ENCODE measurements around the gene PSME1. TPM values are rescaled to one million over a fixed set of nuclear protein-coding genes. Genes with fewer than 3 reads are reported as not detected.

The PSME1 gene
- total RNA-seq, 4 donors from 2014 or later = 114 to 289 (median 200) TPM

DNA sequence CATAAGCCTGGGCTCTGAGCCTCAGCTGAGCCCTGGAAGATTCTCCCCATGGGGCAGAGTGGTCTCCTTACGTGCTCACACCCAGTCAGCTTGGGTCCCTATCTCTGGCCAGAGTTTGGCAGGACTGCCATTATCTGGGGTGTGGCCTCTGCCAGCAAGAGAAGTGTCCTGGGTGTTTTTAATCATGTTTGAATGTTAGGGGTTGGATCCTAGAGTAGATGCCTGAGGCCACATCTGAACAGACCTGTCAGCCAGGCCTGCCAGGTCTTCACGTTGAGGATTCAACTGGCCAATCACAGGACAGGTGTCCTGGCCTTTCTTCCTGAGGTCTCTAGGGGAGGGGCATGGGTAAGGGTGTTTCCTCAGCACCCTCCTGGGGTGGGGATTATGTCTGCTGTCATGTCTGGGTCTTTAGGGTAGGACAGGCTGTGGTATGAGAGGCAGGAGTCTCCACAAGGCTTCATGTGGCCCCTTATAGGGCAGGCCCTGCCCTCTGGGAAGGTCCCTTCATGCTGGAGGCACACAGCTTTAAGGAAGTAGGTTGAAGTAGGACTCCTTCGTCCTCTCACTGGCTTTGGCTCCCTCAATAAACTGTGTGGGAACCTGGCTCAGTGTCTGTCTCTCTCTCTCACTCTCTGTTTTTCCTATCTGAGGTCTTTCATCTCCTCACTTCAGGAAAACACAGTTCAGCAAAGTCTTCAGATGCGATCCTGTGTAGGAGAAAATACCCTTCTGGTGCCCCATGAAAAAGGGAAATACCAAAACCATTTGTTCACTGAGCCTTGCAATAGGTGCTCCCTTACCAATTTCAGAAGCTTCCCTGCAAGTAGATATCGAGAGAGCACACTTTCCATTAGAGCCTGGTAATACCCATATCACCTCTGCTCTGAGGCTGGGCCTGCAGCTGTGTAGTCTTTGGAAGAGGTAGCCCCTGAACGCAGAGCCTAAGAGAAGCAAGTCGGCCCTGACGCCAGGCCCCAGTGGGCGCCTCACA, 12.3 kb upstream of the PSME1 start:
- Histone ChIP-seq H3K4me3 (no peak overlapping the region), H3K27ac (peak overlapping the region in 1 of 4 donors; percentile 52), H3K9me3 (no peaks in the 10 kb centered on the region), H3K36me3 (peaks cover 0 to 60% (median 3%) of the 10 kb centered on the region in 3 donors), H3K4me1 (no peaks in the 10 kb centered on the region), H3K27me3 (no peaks in the 10 kb centered on the region)
- TF ChIP-seq, protein P1, sequence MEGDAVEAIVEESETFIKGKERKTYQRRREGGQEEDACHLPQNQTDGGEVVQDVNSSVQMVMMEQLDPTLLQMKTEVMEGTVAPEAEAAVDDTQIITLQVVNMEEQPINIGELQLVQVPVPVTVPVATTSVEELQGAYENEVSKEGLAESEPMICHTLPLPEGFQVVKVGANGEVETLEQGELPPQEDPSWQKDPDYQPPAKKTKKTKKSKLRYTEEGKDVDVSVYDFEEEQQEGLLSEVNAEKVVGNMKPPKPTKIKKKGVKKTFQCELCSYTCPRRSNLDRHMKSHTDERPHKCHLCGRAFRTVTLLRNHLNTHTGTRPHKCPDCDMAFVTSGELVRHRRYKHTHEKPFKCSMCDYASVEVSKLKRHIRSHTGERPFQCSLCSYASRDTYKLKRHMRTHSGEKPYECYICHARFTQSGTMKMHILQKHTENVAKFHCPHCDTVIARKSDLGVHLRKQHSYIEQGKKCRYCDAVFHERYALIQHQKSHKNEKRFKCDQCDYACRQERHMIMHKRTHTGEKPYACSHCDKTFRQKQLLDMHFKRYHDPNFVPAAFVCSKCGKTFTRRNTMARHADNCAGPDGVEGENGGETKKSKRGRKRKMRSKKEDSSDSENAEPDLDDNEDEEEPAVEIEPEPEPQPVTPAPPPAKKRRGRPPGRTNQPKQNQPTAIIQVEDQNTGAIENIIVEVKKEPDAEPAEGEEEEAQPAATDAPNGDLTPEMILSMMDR (IDR thresholded peaks at IDR 0.05) = no peak
- TF ChIP-seq POLR2A (IDR thresholded peaks at IDR 0.05) = no peak
- no peak for DNase-seq

DNA sequence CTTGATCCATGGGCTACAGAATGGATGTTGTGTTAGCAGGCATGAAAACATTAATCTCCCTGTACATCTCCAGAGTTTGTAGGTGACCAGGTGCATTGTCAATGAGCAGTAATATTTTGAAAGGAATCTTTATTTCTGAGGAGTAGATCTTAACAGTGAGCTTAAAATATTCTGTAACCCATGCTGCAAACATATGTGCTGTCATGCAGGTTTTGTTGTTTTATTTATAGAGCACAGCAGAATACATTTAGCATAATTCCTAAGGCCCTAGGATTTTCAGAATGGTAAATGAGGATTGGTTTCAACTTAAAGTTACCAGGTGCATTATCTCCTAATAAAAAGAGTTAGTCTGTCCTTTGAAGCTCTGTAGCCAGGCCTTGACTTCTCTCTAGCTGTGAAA, 9.1 kb upstream of the PSME1 start:
- Histone ChIP-seq H3K4me3 (no peak overlapping the region), H3K4me1 (no peaks in the 10 kb centered on the region), H3K9me3 (no peaks in the 10 kb centered on the region), H3K27ac (no peak overlapping the region), H3K27me3 (no peaks in the 10 kb centered on the region), H3K36me3 (peaks cover 0 to 27% (median 0%) of the 10 kb centered on the region in 3 donors)
- no peak for TF ChIP-seq POLR2A (IDR thresholded peaks at IDR 0.05)
- no peak for DNase-seq

DNA sequence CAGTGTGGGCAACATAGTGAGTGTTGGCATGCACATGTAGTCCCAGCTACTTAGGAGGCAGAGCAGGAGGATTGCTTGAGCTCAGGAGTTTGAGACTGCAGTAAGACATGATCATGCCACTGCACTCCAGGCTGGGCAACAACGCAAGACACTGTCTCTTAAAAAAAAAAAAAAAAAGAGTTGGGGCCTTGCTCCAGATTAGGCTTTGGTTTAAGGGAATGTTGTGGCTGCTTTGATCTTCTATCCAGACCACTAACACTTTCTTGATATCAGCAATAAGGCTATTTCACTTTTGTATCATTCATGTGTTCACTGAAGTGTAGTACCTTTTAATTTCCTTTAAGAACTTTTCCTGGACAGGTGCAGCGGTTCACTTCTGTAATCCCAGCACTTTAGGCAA, 8.3 kb upstream of the PSME1 start:
- Histone ChIP-seq H3K4me1 (peaks cover 0 to 3% (median 0%) of the 10 kb centered on the region in 4 donors), H3K27ac (no peak overlapping the region), H3K9me3 (no peaks in the 10 kb centered on the region), H3K27me3 (no peaks in the 10 kb centered on the region), H3K36me3 (peaks cover 0 to 20% (median 0%) of the 10 kb centered on the region in 3 donors), H3K4me3 (no peak overlapping the region)
- DNase-seq = no peak
- no peak for TF ChIP-seq POLR2A (IDR thresholded peaks at IDR 0.05)
- TF ChIP-seq, protein P1 (IDR thresholded peaks at IDR 0.05) = no peak

DNA sequence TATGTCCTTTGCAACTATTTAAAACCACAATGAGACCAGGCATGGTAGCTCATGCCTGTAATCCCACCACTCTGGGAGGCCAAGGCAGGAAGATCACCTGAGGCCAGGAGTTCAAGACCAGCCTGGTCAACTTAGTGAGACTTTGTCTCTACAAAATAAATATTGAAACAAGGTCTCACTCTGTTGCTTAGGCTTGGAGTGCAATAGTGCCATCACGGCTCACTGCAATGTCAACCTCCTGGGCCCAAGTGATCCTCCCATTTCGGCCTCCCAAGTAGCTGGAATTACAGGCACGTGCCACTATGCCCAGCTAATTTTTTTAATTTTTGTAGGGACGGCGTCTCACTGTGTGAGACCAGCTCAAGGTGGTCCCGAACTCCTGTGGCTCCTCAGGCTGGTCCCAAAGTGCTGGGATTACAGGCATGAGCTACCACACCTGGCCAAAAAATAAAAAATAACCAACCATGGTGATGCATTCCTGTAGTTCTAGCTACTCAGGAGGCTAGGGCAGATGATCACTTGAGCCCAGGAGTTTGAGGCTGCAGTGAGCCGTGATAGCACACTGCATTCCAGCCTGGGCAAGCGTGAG, 6.5 kb upstream of the PSME1 start:
- no peak overlapping the region for H3K27ac ChIP-seq
- H3K9me3 ChIP-seq = no peaks in the 10 kb centered on the region
- DNase-seq = no peak

DNA sequence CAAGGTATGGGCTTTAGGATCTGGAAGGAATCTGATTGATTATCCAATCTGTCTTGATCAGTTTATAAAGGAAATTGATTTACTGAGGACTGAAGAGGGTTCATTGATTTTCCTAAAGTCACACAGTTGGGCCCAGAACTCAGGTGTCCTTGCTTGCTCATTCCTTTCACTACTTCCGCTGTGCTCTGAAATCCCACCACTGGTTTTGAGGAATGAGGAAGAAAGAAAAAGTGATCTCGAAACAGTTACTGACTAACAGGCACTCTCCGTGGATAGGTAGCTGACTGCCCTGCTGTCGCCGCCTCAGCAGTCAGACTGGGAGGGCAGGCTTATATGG, 5.6 kb upstream of the PSME1 start, which contains the start of gene FITM1:
TSS of gene FITM1 (plus strand) at position 280 of the 337 bp plus-strand sequence. CDS start 905 bp downstream, outside the sequence.
- peak in 1 of 3 donors; percentile 18 for DNase-seq
- Histone ChIP-seq H3K9me3 (no peaks in the 10 kb centered on the region), H3K4me3 (no peak within 1 kb of the TSS), H3K27me3 (no peaks in the 10 kb centered on the region), H3K4me1 (peaks cover 0 to 3% (median 2%) of the 10 kb centered on the region in 4 donors), H3K27ac (peak within 1 kb of the TSS in 2 of 4 donors; percentile 10 to 29), H3K36me3 (no peaks in the 10 kb centered on the region)
- TF ChIP-seq, protein P1 (IDR thresholded peaks at IDR 0.05) = no peak
- no peak for TF ChIP-seq POLR2A (IDR thresholded peaks at IDR 0.05)

More for the DNA sequence above, 6.5 kb upstream of the PSME1 start:
- Histone ChIP-seq H3K4me1 (peaks cover 0 to 3% (median 0%) of the 10 kb centered on the region in 4 donors), H3K4me3 (no peak overlapping the region), H3K36me3 (peaks cover 0 to 2% (median 0%) of the 10 kb centered on the region in 3 donors), H3K27me3 (no peaks in the 10 kb centered on the region)
- no peak for TF ChIP-seq POLR2A (IDR thresholded peaks at IDR 0.05)
- TF ChIP-seq, protein P1 (IDR thresholded peaks at IDR 0.05) = no peak
